Left ventricle myocardium inferior (tissue), 1 donor: ENCODE measurements around the gene MOB1A. TPM values are rescaled to one million over a fixed set of nuclear protein-coding genes. Genes with fewer than 3 reads are reported as not detected.
A peak's percentile ranks its signal among the peaks of the same experiment; 100 is the strongest.

Experiments used
- DNase-seq: peaks from one replicate; pipeline ENCODE4 v3.0.0-alpha.2; 2020
- H3K27ac ChIP-seq: fragments of 200-600 bp; replicated peaks from 2 replicates; pipeline ENCODE4 v1.8.0; 2021
- H3K27me3 ChIP-seq: fragments of 200-600 bp; 2 replicates; pipeline ENCODE4 v1.8.0; 2021; ENCODE audit warnings: low read depth
- H3K36me3 ChIP-seq: fragments of 200-600 bp; 2 replicates; pipeline ENCODE4 v1.8.0; 2021
- H3K4me1 ChIP-seq: fragments of 200-600 bp; 2 replicates; pipeline ENCODE4 v1.8.0; 2021
- H3K4me3 ChIP-seq: fragments of 200-600 bp; 2 replicates; pipeline ENCODE4 v1.8.0; 2021; ENCODE audit warnings: mild to moderate bottlenecking, moderate library complexity
- H3K9me3 ChIP-seq: fragments of 200-600 bp; replicated peaks from 2 replicates; pipeline ENCODE4 v1.8.0; 2021
- CTCF ChIP-seq: fragments of 200-600 bp; IDR thresholded peaks from 2 replicates; pipeline ENCODE4 v1.8.0; 2021; ENCODE audit warnings: antibody characterized with exemption, mild to moderate bottlenecking, borderline replicate concordance
- intact Hi-C: fragments of 100-400 bp; cut with micrococcal nuclease; formaldehyde crosslinking; loops from one replicate; pipeline ENCODE4 v1.11.0; 2022
- long read RNA-seq: library from polyadenylated mRNA; unstranded; transcript quantifications from one replicate; pipeline ENCODE4 v2.0.0, GENCODE V29; 2021
- total RNA-seq: library from RNA; stranded (reverse); fragmentation: NEBNext Ultra II Directional; extraction: Animal tissue kit (Norgen Biotek cat#: 25700); gene quantifications from one replicate; pipeline ENCODE4 v1.2.1, GENCODE V29; 2021
- donor health status: DM: no; HTN: yes; CAD: no; lungs with severe emphysema.

The MOB1A gene
- 54.9 TPM for total RNA-seq
- long read RNA-seq, full-length matches to known transcripts: 46 of 63 reads
- long read RNA-seq, partial matches to known transcripts: 8 of 63 reads
- long read RNA-seq, other reads (novel, unspliced or antisense): 9 of 63 reads

DNA sequence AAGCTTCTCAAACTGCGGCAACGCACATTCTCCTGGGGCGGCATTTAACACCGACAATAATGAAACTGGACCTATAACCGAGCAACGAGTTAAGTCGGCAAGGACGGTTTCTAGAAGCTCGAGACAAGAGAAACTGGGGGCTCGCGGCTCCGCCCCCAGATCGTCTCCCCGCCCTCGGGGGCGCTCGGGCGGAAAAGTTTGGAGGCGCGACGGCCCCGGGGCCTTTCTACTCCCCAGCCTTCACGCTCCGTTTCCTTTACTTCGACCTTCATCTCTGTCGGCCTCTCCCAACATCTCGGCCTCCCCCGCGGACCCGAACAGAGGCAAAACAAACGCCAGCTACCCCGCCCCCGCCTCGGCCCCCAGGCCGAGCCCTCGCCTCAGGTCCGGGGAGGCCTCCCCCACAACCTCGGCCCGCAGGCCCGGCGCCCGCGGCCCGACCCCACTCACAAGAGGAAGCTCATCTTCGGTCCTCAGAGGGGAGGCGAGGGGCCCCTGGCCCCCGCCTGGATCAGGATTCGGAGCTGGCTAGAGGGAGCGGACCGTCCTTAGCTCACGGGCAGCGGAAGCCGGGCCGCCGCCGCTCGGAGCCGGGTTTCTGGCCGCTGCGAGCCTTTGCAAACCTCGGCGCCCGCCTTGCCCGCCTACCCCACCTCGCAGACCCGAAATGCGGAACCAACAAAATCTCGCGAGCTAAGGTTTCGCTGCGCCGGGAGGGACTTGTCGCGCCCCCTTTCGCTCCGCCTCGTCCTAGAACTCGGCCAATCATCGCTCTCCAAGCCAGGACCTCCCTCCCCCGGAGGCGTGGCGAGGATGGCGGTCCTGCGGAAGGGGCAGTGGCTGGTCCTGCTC is at the start of gene MOB1A:
Gene MOB1A, minus strand, starts transcription at position 669 of the 852 bp plus-strand sequence. Its CDS starts 205 bp downstream, at position 464.
- H3K27ac ChIP-seq: peak within 1 kb of the TSS; percentile 95
- H3K36me3 ChIP-seq: no peaks in the 10 kb centered on the region
- DNase-seq: peak; percentile 98
- intact Hi-C loops: no loop called here
- no peaks in the 10 kb centered on the region for H3K9me3 ChIP-seq
- peak within 1 kb of the TSS; percentile 91 for H3K4me3 ChIP-seq
- TF ChIP-seq CTCF: no peak
- no peaks in the 10 kb centered on the region for H3K27me3 ChIP-seq
- peaks cover 49% of the 10 kb centered on the region for H3K4me1 ChIP-seq

GRCh38 chr2:74227646-74228045 is 49.0 kb upstream of the MOB1A start:
- H3K27ac ChIP-seq: peak overlapping the region; percentile 87
- no peaks in the 10 kb centered on the region for H3K36me3 ChIP-seq
- H3K9me3 ChIP-seq: no peaks in the 10 kb centered on the region
- peak overlapping the region; percentile 64 for H3K4me3 ChIP-seq
- intact Hi-C loops: no loop called here
- H3K27me3 ChIP-seq: no peaks in the 10 kb centered on the region
- peak; percentile 26 for TF ChIP-seq CTCF
- peaks cover 25% of the 10 kb centered on the region for H3K4me1 ChIP-seq
- DNase-seq: no peak

GRCh38 chr2:74226648-74227213 is 48.1 kb upstream of the MOB1A start:
- Histone ChIP-seq H3K4me1 (peaks cover 25% of the 10 kb centered on the region), H3K4me3 (peak overlapping the region; percentile 64), H3K9me3 (no peaks in the 10 kb centered on the region), H3K27ac (peak overlapping the region; percentile 87), H3K36me3 (no peaks in the 10 kb centered on the region), H3K27me3 (no peaks in the 10 kb centered on the region)
- peak; percentile 52 for DNase-seq
- intact Hi-C loops: no loop called here
- TF ChIP-seq CTCF: no peak

GRCh38 chr2:74225698-74226459 is 47.2 kb upstream of the MOB1A start:
- peak; percentile 26 for DNase-seq

More at GRCh38 chr2:74225698-74226459, 47.2 kb upstream of the MOB1A start:
- Histone ChIP-seq H3K4me3 (peak overlapping the region; percentile 64), H3K9me3 (no peaks in the 10 kb centered on the region), H3K4me1 (peaks cover 25% of the 10 kb centered on the region), H3K27ac (peak overlapping the region; percentile 87), H3K36me3 (peaks cover 5% of the 10 kb centered on the region), H3K27me3 (no peaks in the 10 kb centered on the region)
- intact Hi-C loops: no loop called here
- TF ChIP-seq CTCF: no peak
